Peyer's patch (tissue), 4 donors: ENCODE results near the gene TSTD2.

ENCODE experiments used
- CTCF ChIP-seq, 6 experiments: fragments of 450-650 bp in 4 of 6; fragments of 200-600 bp in 2 of 6; sonication (generic) in 1 of 6; IDR thresholded peaks; one replicate each; pipeline ENCODE4 v1.5.1; 2017 to 2019; ENCODE audit warnings: antibody characterized with exemption in 6 of 6, mild to moderate bottlenecking in 3 of 6, moderate library complexity in 1 of 6
- POLR2A ChIP-seq, 2 donors: fragments of 450-650 bp; IDR thresholded peaks; one replicate each; pipeline ENCODE4 v1.5.1; 2017; ENCODE audit warnings: antibody characterized with exemption in 2 of 2, mild to moderate bottlenecking in 2 of 2, moderate library complexity in 2 of 2

GRCh38 chr9:97556036-97556720 is 77.0 kb downstream of the TSTD2 start:
- TF ChIP-seq CTCF (IDR thresholded peaks at IDR 0.05) (no peak), POLR2A (IDR thresholded peaks at IDR 0.05) (no peak)
